ENCODE results near the gene TMEM209. TPM values are rescaled to one million over a fixed set of nuclear protein-coding genes. Genes with fewer than 3 reads are reported as not detected.

Gene TMEM209
- total RNA-seq, 2 experiments from 2014 or later: 18.3 to 18.8 TPM

DNA sequence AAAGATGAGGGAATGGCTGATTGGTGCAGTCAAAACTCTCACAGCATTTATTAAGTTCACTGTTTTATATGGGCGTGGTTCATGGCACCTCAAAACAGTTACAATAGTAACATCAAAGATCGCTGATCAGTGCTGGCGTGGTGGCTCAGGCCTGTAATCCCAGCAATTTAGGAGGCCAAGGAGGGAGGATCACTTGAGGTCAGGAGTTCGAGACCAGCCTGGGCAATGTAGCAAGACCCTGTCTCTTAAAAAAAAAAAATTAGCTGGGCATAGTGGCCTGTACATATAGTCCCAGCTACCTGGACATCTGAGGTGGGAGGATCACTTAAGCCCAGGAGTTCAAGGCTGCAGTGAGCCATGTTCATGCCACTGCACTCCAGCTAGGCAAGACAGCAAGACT lies 86.4 kb downstream of the TMEM209 start:
- Mint-ChIP-seq H3K27ac (no peak overlapping the region), H3K4me3 (no peak overlapping the region), H3K9me3 (no peaks in the 10 kb centered on the region), H3K36me3 (ENCODE audit: low read depth) (peaks cover 51% of the 10 kb centered on the region), H3K4me1 (ENCODE audit: low read depth) (no peaks in the 10 kb centered on the region), H3K27me3 (no peaks in the 10 kb centered on the region)
- ATAC-seq (ENCODE audit: poor library complexity) (no peak), DNase-seq (no peak)
- H3K27me3 ChIP-seq (ENCODE audit: control insufficient read depth in 1 of 2, insufficient read depth in 2 of 2, low read length in 2 of 2): no peaks in the 10 kb centered on the region
- H3K4me1 ChIP-seq (ENCODE audit: insufficient read depth, low read length): no peaks in the 10 kb centered on the region
- POLR2A ChIA-PET: no interaction called here
- peaks cover 42% of the 10 kb centered on the region for H3K36me3 ChIP-seq (ENCODE audit: insufficient read depth, low read length)
- TF ChIP-seq, protein P1, sequence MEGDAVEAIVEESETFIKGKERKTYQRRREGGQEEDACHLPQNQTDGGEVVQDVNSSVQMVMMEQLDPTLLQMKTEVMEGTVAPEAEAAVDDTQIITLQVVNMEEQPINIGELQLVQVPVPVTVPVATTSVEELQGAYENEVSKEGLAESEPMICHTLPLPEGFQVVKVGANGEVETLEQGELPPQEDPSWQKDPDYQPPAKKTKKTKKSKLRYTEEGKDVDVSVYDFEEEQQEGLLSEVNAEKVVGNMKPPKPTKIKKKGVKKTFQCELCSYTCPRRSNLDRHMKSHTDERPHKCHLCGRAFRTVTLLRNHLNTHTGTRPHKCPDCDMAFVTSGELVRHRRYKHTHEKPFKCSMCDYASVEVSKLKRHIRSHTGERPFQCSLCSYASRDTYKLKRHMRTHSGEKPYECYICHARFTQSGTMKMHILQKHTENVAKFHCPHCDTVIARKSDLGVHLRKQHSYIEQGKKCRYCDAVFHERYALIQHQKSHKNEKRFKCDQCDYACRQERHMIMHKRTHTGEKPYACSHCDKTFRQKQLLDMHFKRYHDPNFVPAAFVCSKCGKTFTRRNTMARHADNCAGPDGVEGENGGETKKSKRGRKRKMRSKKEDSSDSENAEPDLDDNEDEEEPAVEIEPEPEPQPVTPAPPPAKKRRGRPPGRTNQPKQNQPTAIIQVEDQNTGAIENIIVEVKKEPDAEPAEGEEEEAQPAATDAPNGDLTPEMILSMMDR (IDR thresholded peaks at IDR 0.05): no peak
- no peak overlapping the region for H3K27ac ChIP-seq (ENCODE audit: low read depth in 1 of 2, low read length in 2 of 2)
- CTCF ChIA-PET: no interaction called here
- no peaks in the 10 kb centered on the region for H3K9me3 ChIP-seq (ENCODE audit: control insufficient read depth in 1 of 2, insufficient read depth in 1 of 2, low read length in 2 of 2)
- intact Hi-C loops (cut with DNase I, micrococcal nuclease): no loop called here
- no peak overlapping the region for H3K4me3 ChIP-seq (ENCODE audit: low read length)

GRCh38 chr7:130118294-130118693 lies 86.9 kb downstream of the TMEM209 start:
- no peaks in the 10 kb centered on the region for H3K27me3 ChIP-seq (ENCODE audit: control insufficient read depth in 1 of 2, insufficient read depth in 2 of 2, low read length in 2 of 2)
- POLR2A ChIA-PET: no interaction called here
- H3K9me3 ChIP-seq (ENCODE audit: control insufficient read depth in 1 of 2, insufficient read depth in 1 of 2, low read length in 2 of 2): no peaks in the 10 kb centered on the region
- no peaks in the 10 kb centered on the region for H3K4me1 ChIP-seq (ENCODE audit: insufficient read depth, low read length)
- TF ChIP-seq, protein P1 (IDR thresholded peaks at IDR 0.05): no peak
- H3K4me1 Mint-ChIP-seq (ENCODE audit: low read depth): no peaks in the 10 kb centered on the region
- H3K36me3 ChIP-seq (ENCODE audit: insufficient read depth, low read length): peaks cover 37% of the 10 kb centered on the region
- no peak overlapping the region for H3K4me3 ChIP-seq (ENCODE audit: low read length)
- no peaks in the 10 kb centered on the region for H3K9me3 Mint-ChIP-seq
- no peak overlapping the region for H3K27ac Mint-ChIP-seq
- no peak for DNase-seq
- intact Hi-C loops (cut with DNase I, micrococcal nuclease): no loop called here
- H3K27me3 Mint-ChIP-seq: no peaks in the 10 kb centered on the region
- no peak for ATAC-seq (ENCODE audit: poor library complexity)
- H3K36me3 Mint-ChIP-seq (ENCODE audit: low read depth): peaks cover 46% of the 10 kb centered on the region
- no peak overlapping the region for H3K27ac ChIP-seq (ENCODE audit: low read depth in 1 of 2, low read length in 2 of 2)
- CTCF ChIA-PET: no interaction called here
- H3K4me3 Mint-ChIP-seq: no peak overlapping the region

- Mint-ChIP-seq H3K36me3 (ENCODE audit: low read depth) (peaks cover 17% of the 10 kb centered on the region), H3K4me3 (no peak overlapping the region), H3K9me3 (no peaks in the 10 kb centered on the region), H3K4me1 (ENCODE audit: low read depth) (no peaks in the 10 kb centered on the region), H3K27ac (no peak overlapping the region), H3K27me3 (no peaks in the 10 kb centered on the region)
- peaks cover 9% of the 10 kb centered on the region for H3K36me3 ChIP-seq (ENCODE audit: insufficient read depth, low read length)
- no peak overlapping the region for H3K27ac ChIP-seq (ENCODE audit: low read depth in 1 of 2, low read length in 2 of 2)
- TF ChIP-seq, protein P1 (IDR thresholded peaks at IDR 0.05): no peak
- no peaks in the 10 kb centered on the region for H3K4me1 ChIP-seq (ENCODE audit: insufficient read depth, low read length)
- ChIA-PET POLR2A (no interaction called here), CTCF (interaction anchor here (1.2 kb wide), 1 partner anchor 13 kb away, joined by 3 read pairs; no protein-coding TSS in a partner anchor)
- DNase-seq (no peak), ATAC-seq (ENCODE audit: poor library complexity) (no peak)
- no peaks in the 10 kb centered on the region for H3K27me3 ChIP-seq (ENCODE audit: control insufficient read depth in 1 of 2, insufficient read depth in 2 of 2, low read length in 2 of 2)
- no peak overlapping the region for H3K4me3 ChIP-seq (ENCODE audit: low read length)
- intact Hi-C loops (cut with DNase I, micrococcal nuclease): no loop called here
- H3K9me3 ChIP-seq (ENCODE audit: control insufficient read depth in 1 of 2, insufficient read depth in 1 of 2, low read length in 2 of 2): no peaks in the 10 kb centered on the region
Observed at GRCh38 chr7:130114776-130115175, 90.4 kb downstream of the TMEM209 start.

Other genes with a start within 250 kb of the TMEM209 start
- 1 to 10 TPM; 5.7 to 7.2 TPM for gene ZC3HC1, start 154.0 kb downstream of the TMEM209 start, total RNA-seq
- 1 to 10 TPM; 7.0 to 8.8 TPM for gene KLHDC10, start 134.9 kb downstream of the TMEM209 start, total RNA-seq
- not detected for gene SSMEM1, start 2.5 kb upstream of the TMEM209 start, total RNA-seq
- gene CPA2, start 61.5 kb upstream of the TMEM209 start, total RNA-seq: not detected
- gene CPA4, start 87.8 kb upstream of the TMEM209 start, total RNA-seq: not detected
- not detected for gene CPA5, start 139.4 kb upstream of the TMEM209 start, total RNA-seq
- not detected for gene CPA1, start 175.1 kb upstream of the TMEM209 start, total RNA-seq
- 1 to 10 TPM; 3.3 to 4.8 TPM for gene CEP41, start 235.6 kb upstream of the TMEM209 start, total RNA-seq